H1 (cell line): ENCODE data around the gene LRRIQ3. TPM values are rescaled to one million over a fixed set of nuclear protein-coding genes. Genes with fewer than 3 reads are reported as not detected.

Experiments used
- CTCF ChIA-PET: fragments of 300-600 bp; sonication (Branson Sonifier 250); formaldehyde crosslinking; loops from one replicate; lab custom pipeline; 2021; ENCODE audit not compliant: partially characterized antibody; lab: Charles Lee
- POLR2A ChIA-PET: fragments of 300-600 bp; sonication (Branson Sonifier 250); formaldehyde crosslinking; loops from one replicate; lab custom pipeline; 2021; ENCODE audit warnings: inconsistent platforms; ENCODE audit not compliant: partially characterized antibody; lab: Charles Lee
- DNase-seq, 2 experiments: peaks; one replicate each; pipeline versions ENCODE4 v3.0.0 to v3.0.0-alpha.2; 2010 to 2022; ENCODE audit warnings: low spot score in 2 of 2, low read depth in 1 of 2, mixed read lengths in 1 of 2
- FAIRE-seq: peaks from 2 replicates; lab custom pipeline; 2011; peaks lifted over from hg19 to GRCh38; lab: Jason Lieb, UNC
- H2AFZ ChIP-seq: 2 replicates; pipeline ENCODE4 v1.8.1; 2012; ENCODE audit warnings: low read length, inconsistent platforms
- H2AK5ac ChIP-seq: 2 replicates; pipeline ENCODE4 v1.6.1; 2013; ENCODE audit warnings: low read depth, low read length
- H2BK120ac ChIP-seq: replicated peaks from 2 replicates; pipeline ENCODE3; 2013; ENCODE audit warnings: low read depth, low read length, inconsistent platforms
- H2BK12ac ChIP-seq: 2 replicates; pipeline ENCODE4 v1.6.1; 2013; ENCODE audit warnings: low read depth, low read length
- H2BK15ac ChIP-seq: 2 replicates; pipeline ENCODE4 v1.6.1; 2013; ENCODE audit warnings: low read length
- H2BK20ac ChIP-seq: 2 replicates; pipeline ENCODE4 v1.6.1; 2013; ENCODE audit warnings: low read length
- H2BK5ac ChIP-seq: 2 replicates; pipeline ENCODE4 v1.6.1; 2013; ENCODE audit warnings: low read depth, low read length
- H3K14ac ChIP-seq: 2 replicates; pipeline ENCODE4 v1.6.1; 2013; ENCODE audit warnings: inconsistent platforms; ENCODE audit not compliant: insufficient read length
- H3K18ac ChIP-seq: 2 replicates; pipeline ENCODE4 v1.6.1; 2013; ENCODE audit warnings: low read length; ENCODE audit errors: extremely low read depth
- H3K23ac ChIP-seq: 2 replicates; pipeline ENCODE4 v1.6.1; 2013; ENCODE audit warnings: inconsistent platforms; ENCODE audit not compliant: insufficient read length
- H3K23me2 ChIP-seq: 2 replicates; pipeline ENCODE4 v1.6.1; 2013; ENCODE audit warnings: low read depth, low read length
- H3K27ac ChIP-seq: 2 replicates; pipeline ENCODE4 v1.6.1; 2011; ENCODE audit warnings: low read depth, low read length, inconsistent platforms
- H3K27me3 ChIP-seq, 4 experiments: replicated peaks in 1 of 4; 1 replicate in 1 of 4; 2 replicates in 3 of 4; pipeline versions ENCODE4 v1.6.1 to v1.8.1; 2011 to 2013; ENCODE audit warnings: low read length in 3 of 4, mild to moderate bottlenecking in 3 of 4, inconsistent platforms in 2 of 4, mixed read lengths in 2 of 4, moderate library complexity in 1 of 4; ENCODE audit not compliant: control insufficient read depth in 3 of 4, insufficient read depth in 3 of 4; ENCODE audit errors: extremely low read depth in 1 of 4
- H3K36me3 ChIP-seq, 4 experiments: 2 replicates each; pipeline versions ENCODE4 v1.6.1 to v1.8.1; 2011 to 2013; ENCODE audit warnings: mild to moderate bottlenecking in 4 of 4, low read length in 3 of 4, moderate library complexity in 2 of 4, control low read depth in 1 of 4, inconsistent platforms in 1 of 4; ENCODE audit not compliant: insufficient read depth in 4 of 4, control insufficient read depth in 2 of 4
- H3K4ac ChIP-seq: replicated peaks from 2 replicates; pipeline ENCODE3; 2013; ENCODE audit warnings: low read length, low read depth, mixed read lengths, inconsistent platforms; ENCODE audit not compliant: insufficient read length
- H3K4me1 ChIP-seq, 4 experiments: replicated peaks in 1 of 4; 1 replicate in 1 of 4; 2 replicates in 3 of 4; pipeline versions ENCODE4 v1.6.1 to v1.8.1; 2011 to 2013; ENCODE audit warnings: low read length in 3 of 4, inconsistent platforms in 2 of 4, mixed read lengths in 1 of 4; ENCODE audit not compliant: insufficient read depth in 4 of 4, control insufficient read depth in 3 of 4
- H3K4me2 ChIP-seq, 2 experiments: 2 replicates each; pipeline versions ENCODE4 v1.6.1 to v1.8.1; 2011 to 2013; ENCODE audit warnings: low read depth in 2 of 2, low read length in 2 of 2, control low read depth in 1 of 2, inconsistent platforms in 1 of 2, mild to moderate bottlenecking in 1 of 2; ENCODE audit not compliant: insufficient read depth in 1 of 2
- H3K4me3 ChIP-seq, 4 experiments: fragments of 200-600, 300-600 bp in 1 of 4; sonication (generic), shearing (Covaris generic), sonication (Bioruptor Twin) in 1 of 4; 2 replicates each; pipeline versions ENCODE4 v1.5.1 to v1.8.1; 2011 to 2016; ENCODE audit warnings: low read length in 4 of 4, low read depth in 3 of 4, control low read depth in 2 of 4, inconsistent platforms in 2 of 4, mild to moderate bottlenecking in 2 of 4, mixed read lengths in 1 of 4, moderate library complexity in 1 of 4; ENCODE audit not compliant: insufficient read depth in 2 of 4; ENCODE audit errors: extremely low read depth in 1 of 4
- H3K56ac ChIP-seq: replicated peaks from 2 replicates; pipeline ENCODE3; 2013; ENCODE audit warnings: low read depth, mild to moderate bottlenecking, mixed read lengths, low read length, inconsistent platforms; ENCODE audit not compliant: insufficient read length
- H3K79me1 ChIP-seq: 2 replicates; pipeline ENCODE4 v1.6.1; 2013; ENCODE audit warnings: low read depth, low read length, control low read depth
- H3K79me2 ChIP-seq, 2 experiments: 2 replicates each; pipeline versions ENCODE4 v1.6.1 to v1.8.1; 2012 to 2013; ENCODE audit warnings: low read length in 2 of 2, mild to moderate bottlenecking in 2 of 2, inconsistent platforms in 1 of 2; ENCODE audit not compliant: insufficient read depth in 2 of 2, control insufficient read depth in 1 of 2
- H3K9ac ChIP-seq, 4 experiments: replicated peaks in 1 of 4; 1 replicate in 1 of 4; 2 replicates in 3 of 4; pipeline versions ENCODE4 v1.6.1 to v1.8.1; 2011 to 2013; ENCODE audit warnings: low read depth in 3 of 4, low read length in 3 of 4, control low read depth in 2 of 4, mild to moderate bottlenecking in 2 of 4, moderate library complexity in 2 of 4, inconsistent platforms in 1 of 4; ENCODE audit errors: extremely low read depth in 1 of 4
- H3K9me3 ChIP-seq, 2 experiments: 2 replicates each; pipeline versions ENCODE4 v1.6.1 to v1.8.1; 2012 to 2013; ENCODE audit warnings: mild to moderate bottlenecking in 2 of 2, moderate library complexity in 2 of 2, control low read depth in 1 of 2, inconsistent platforms in 1 of 2, low read depth in 1 of 2, low read length in 1 of 2, mixed read lengths in 1 of 2; ENCODE audit not compliant: insufficient read depth in 2 of 2
- H4K20me1 ChIP-seq, 2 experiments: replicated peaks in 1 of 2; 2 replicates each; pipeline versions ENCODE3 to v1.8.1; 2011 to 2013; ENCODE audit warnings: inconsistent platforms in 2 of 2, low read length in 2 of 2, mild to moderate bottlenecking in 1 of 2; ENCODE audit not compliant: insufficient read depth in 2 of 2, control insufficient read depth in 1 of 2
- H4K5ac ChIP-seq: 2 replicates; pipeline ENCODE4 v1.6.1; 2013; ENCODE audit warnings: low read length, low read depth, mixed read lengths, inconsistent platforms; ENCODE audit not compliant: insufficient read length
- H4K8ac ChIP-seq: 2 replicates; pipeline ENCODE4 v1.8.0; 2013; ENCODE audit warnings: mild to moderate bottlenecking, moderate library complexity, low read length, inconsistent platforms; ENCODE audit not compliant: insufficient read depth; ENCODE audit errors: extremely low read depth
- H4K91ac ChIP-seq: replicated peaks from 2 replicates; pipeline ENCODE3; 2013; ENCODE audit warnings: low read length, mixed read lengths, inconsistent platforms; ENCODE audit not compliant: insufficient read length
- BCL11A ChIP-seq, 2 experiments: IDR thresholded peaks; one replicate each; pipeline ENCODE4 v1.6.1; 2011; ENCODE audit warnings: low read depth in 2 of 2, low read length in 2 of 2, mild to moderate bottlenecking in 2 of 2
- CEBPB ChIP-seq: IDR thresholded peaks from 2 replicates; pipeline ENCODE4 v1.6.1; 2012; ENCODE audit warnings: low read depth, low read length
- NRF1 ChIP-seq: IDR thresholded peaks from 2 replicates; pipeline ENCODE4 v1.6.1; 2011; ENCODE audit warnings: mild to moderate bottlenecking, low read depth, low read length, improper control_type of control experiment
- POLR2A ChIP-seq, 2 experiments: IDR thresholded peaks; 1 replicate in 1 of 2; 2 replicates in 1 of 2; pipeline ENCODE4 v1.6.1; 2011; ENCODE audit warnings: low read depth in 2 of 2, low read length in 2 of 2, mild to moderate bottlenecking in 2 of 2; ENCODE audit errors: control extremely low read depth in 1 of 2
- RAD21 ChIP-seq, 2 experiments: IDR thresholded peaks in 1 of 2; conservative IDR thresholded peaks in 1 of 2; 2 replicates each; pipeline ENCODE4 v1.6.1; 2011; ENCODE audit warnings: low read depth in 2 of 2, low read length in 2 of 2, improper control_type of control experiment in 1 of 2, inconsistent platforms in 1 of 2, mild to moderate bottlenecking in 1 of 2, moderate library complexity in 1 of 2
- RBBP5 ChIP-seq: IDR thresholded peaks from 2 replicates; pipeline ENCODE4 v1.7.1; 2012; ENCODE audit warnings: low read depth, mild to moderate bottlenecking, inconsistent platforms, low read length, moderate library complexity, borderline replicate concordance
- SIRT6 ChIP-seq: IDR thresholded peaks from one replicate; pipeline ENCODE4 v1.7.1; 2012; ENCODE audit warnings: low read length, inconsistent platforms
- WGBS, 2 experiments: shearing (Covaris generic) in 1 of 2; methylation state at CpG; one replicate each; pipeline versions ENCODE4 v1.1.6 to v1.1.7; 2013 to 2015; ENCODE audit warnings: low lambda C conversion rate in 2 of 2, mixed read lengths in 2 of 2, inconsistent platforms in 1 of 2, low coverage in 1 of 2, missing lambda C conversion rate in 1 of 2; ENCODE audit not compliant: insufficient replicate concordance in 2 of 2, insufficient coverage in 1 of 2, insufficient read length in 1 of 2; ENCODE audit errors: extremely low coverage in 1 of 2, missing lambda C conversion rate in 1 of 2; 5-methylcytosine and 5-hydroxymethylcytosine counted together
- polyA plus RNA-seq, 7 experiments: library from polyadenylated mRNA; depleted of rRNA in 3 of 7; stranded (reverse) in 5 of 7; unstranded in 2 of 7; fragments of >200 nt in 5 of 7; fragments of 200-250 nt in 2 of 7; gene quantifications; 1 replicate in 5 of 7; 2 replicates in 1 of 7; 4 replicates in 1 of 7; pipeline versions ENCODE4 v1.2.1 to v1.2.3, GENCODE V29; 2011 to 2013; ENCODE audit warnings: missing spikeins in 2 of 7, mixed read lengths in 2 of 7
- total RNA-seq: library from RNA; stranded (reverse); fragmentation: NEBNext Ultra II Directional; extraction: Animal tissue kit (Norgen Biotek cat#: 25700); gene quantifications from 2 replicates; pipeline ENCODE4 v1.2.1, GENCODE V29; 2021

LRRIQ3 gene
- total and polyA plus RNA-seq, 2 of the 8 experiments (the other 6 are each of a cell fraction or from before 2014, with no cell fraction given), result 0.08 to 0.19 TPM

DNA sequence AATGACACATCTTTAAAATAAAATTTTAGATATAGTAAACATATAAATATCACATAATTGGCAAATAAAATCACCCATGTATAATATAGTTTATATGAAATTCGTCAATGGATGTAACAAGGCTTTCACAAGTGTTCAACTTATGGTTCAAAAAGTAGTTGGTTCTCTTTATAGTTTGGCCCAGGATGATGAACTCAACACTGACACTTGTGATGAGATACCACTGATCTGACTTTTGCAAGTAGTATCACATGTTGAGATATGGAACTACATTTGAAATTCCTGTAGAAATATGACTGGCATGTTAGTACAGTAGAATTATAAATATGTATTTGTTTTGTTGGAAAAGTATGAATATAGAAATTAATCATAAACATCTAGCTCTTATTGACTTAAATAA lies 39.1 kb upstream of the LRRIQ3 start:
- H4K20me1 ChIP-seq, result no peaks in the 10 kb centered on the region
- 86% methylated on average over 1 of the region's 1 CpG; no CpG with 5 or more reads in 1 of the 2 experiments for WGBS, 2 experiments
- H2BK15ac ChIP-seq, result no peak overlapping the region
- H3K4ac ChIP-seq, result no peak overlapping the region
- no peak overlapping the region for H3K4me3 ChIP-seq
- H3K56ac ChIP-seq, result no peak overlapping the region
- no peak overlapping the region for H2AFZ ChIP-seq
- no peak overlapping the region for H2AK5ac ChIP-seq
- H2BK20ac ChIP-seq, result no peak overlapping the region
- no peak for FAIRE-seq
- no peak overlapping the region for H3K4me2 ChIP-seq
- no peak overlapping the region for H2BK5ac ChIP-seq
- no peak overlapping the region for H4K8ac ChIP-seq
- no peak overlapping the region for H3K27ac ChIP-seq
- no peak overlapping the region for H3K9ac ChIP-seq
- no peak for DNase-seq
- peaks cover 0 to 2% (median 0%) of the 10 kb centered on the region in 4 experiments; a peak in 1 of 7 replicates for H3K27me3 ChIP-seq
- no peaks in the 10 kb centered on the region for H3K36me3 ChIP-seq
- H2BK12ac ChIP-seq, result no peak overlapping the region
- H3K18ac ChIP-seq, result no peak overlapping the region
- no peak overlapping the region for H4K5ac ChIP-seq
- no peaks in the 10 kb centered on the region for H3K9me3 ChIP-seq
- TF ChIP-seq RBBP5 (no peak), POLR2A (IDR thresholded peaks at IDR 0.05; ENCODE audit: control extremely low read depth in 1 of 2, low read depth in 2 of 2, low read length in 2 of 2) (no peak), SIRT6 (no peak), RAD21 (IDR thresholded peaks at IDR 0.05 in 1 of 2, conservative IDR thresholded peaks at IDR 0.05 in 1 of 2; ENCODE audit: low read depth in 2 of 2, low read length in 2 of 2) (no peak), BCL11A (IDR thresholded peaks at IDR 0.05; ENCODE audit: low read depth in 2 of 2, low read length in 2 of 2) (no peak), CEBPB (no peak), NRF1 (no peak)
- H4K91ac ChIP-seq, result no peak overlapping the region
- H3K79me1 ChIP-seq, result no peaks in the 10 kb centered on the region
- CTCF ChIA-PET, result no interaction called here
- no peaks in the 10 kb centered on the region for H3K4me1 ChIP-seq
- H2BK120ac ChIP-seq, result no peak overlapping the region
- H3K23ac ChIP-seq, result no peak overlapping the region
- POLR2A ChIA-PET, result no interaction called here
- H3K79me2 ChIP-seq, result no peaks in the 10 kb centered on the region
- no peak overlapping the region for H3K14ac ChIP-seq
- H3K23me2 ChIP-seq, result no peaks in the 10 kb centered on the region; the same call in 1 of the 2 replicates
